ENCODE measurements around the gene CPSF4L.

DNA sequence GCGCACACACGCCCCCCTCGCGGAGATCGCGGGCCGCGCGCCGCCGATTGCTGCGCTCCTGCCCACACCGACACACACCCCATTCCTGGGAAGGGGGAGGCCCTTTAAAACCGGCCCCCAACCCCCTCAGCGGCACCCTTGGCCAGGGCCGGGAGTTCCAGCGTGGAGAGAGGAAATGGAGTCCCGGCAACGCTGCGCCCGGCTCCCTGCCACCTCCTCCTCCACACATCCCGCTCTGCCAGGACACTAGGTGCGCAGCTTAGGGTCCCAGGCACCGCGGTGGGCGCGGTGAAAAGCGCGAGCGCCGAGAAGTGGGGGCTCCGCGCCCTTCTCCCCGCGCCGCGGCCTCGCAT, 49.7 kb upstream of the CPSF4L start:
- TF ChIP-seq CTCF (IDR thresholded peaks at IDR 0.05; ENCODE audit: poor library complexity) (no peak), EZH2 (IDR thresholded peaks at IDR 0.05; ENCODE audit: borderline replicate concordance) (no peak)
